ENCODE measurements around the gene F10.
"Not testable (repeated sequence)": the region's sequence is repeated elsewhere in the genome, so short reads cannot be mapped to it uniquely, and the experiment has no call there.

F10 gene

DNA sequence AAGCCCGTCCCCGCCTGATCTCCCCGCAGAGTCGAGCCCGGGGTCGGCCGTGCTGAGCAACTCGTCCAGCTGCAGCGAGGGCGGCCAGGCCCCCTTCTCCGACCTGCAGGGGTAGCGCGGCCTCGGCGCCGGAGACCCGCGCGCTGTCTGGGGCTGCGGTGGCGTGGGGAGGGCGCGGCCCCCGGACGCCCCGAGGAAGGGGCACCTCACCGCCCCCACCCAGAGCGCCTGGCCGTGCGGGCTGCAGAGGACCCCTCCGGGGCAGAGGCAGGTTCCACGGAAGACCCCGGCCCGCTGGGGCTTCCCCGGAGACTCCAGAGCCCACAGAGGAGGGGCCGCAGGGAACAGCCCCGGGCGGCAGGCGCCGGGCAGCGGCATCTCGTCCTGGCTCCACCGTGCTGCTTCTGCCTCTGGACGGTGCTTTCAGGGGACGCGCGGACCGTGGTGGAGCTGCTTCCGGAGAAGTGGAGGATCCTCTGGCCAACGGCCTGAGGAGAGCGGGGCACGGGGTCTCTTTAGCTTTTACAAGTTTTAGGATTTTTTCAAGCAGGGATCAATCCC, 25.8 kb upstream of the F10 start:
- Histone ChIP-seq H3K27ac (no peak overlapping the region), H3K4me3 (no peak overlapping the region)

DNA sequence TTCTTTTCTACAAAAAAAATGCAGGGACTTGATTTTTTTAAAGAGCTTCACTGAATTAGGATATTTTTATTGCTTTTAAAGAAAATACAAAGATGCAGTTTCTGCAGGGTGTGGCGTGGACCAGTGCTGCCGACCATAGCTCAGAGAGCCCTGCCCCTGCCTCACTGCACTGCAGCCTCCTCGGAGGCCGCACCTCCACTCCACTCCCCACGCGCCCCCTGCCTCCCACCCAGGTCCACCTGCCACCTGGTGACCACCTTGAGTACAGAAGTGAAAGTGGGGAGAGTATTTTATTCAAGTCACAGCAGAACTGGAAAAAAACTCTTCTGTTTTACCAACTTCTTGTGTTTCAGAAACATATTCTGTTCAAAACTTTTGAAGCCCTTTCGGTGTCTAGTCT, 24.9 kb upstream of the F10 start:
- H3K27ac ChIP-seq: no peak overlapping the region

DNA sequence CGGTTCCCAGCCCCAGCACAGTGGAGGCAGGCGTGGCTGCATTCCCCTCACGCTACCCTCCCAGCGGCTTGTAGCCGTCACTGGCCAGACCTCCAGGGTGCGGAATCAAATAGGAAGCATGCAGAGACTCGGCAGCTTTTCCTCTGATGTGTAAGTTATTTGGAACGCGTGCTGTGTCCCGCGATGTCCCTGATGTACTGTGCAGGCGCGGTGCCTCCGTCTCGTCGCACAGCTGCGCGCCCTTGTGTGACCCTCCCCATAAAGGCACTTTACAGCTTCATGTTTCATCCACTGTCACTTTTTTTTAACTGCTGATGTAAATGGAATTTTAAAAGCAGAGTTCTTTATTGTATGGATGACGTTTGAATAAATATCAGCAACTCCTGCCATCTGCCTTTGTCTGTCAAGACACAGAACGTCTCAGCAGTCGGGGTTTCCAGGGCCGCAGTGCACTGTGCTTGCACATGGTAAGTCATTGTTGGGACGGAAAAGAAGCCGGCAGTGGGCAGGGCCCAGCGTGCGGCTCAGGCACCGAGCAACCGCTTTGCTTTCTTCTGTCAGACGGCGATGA, 24.4 kb upstream of the F10 start:
- Histone ChIP-seq H3K4me3 (no peak overlapping the region), H3K27ac (peak overlapping the region in 1 of 21 experiments; percentile 44)

More for the DNA sequence above, 24.9 kb upstream of the F10 start:
- H3K4me3 ChIP-seq: no peak overlapping the region

DNA sequence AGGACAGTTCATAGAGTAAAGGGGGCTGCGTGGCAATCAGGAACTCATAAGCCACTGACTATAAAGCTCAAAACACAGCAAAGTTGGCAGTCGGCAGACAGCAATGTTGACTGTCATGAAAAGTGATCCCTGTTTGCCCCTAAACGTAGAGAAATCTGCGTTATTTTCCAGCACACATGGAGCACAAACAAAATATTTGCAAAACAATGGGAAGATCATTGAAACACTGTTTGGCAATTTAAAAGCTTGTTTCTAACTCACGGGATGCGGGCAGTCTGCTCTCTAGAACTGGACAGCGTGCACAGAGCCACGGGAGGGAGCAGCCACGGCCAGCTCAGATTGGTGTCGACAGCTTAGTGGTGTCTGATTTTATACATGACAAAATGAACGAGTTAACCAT, 23.5 kb upstream of the F10 start:
- H3K27ac ChIP-seq: no peak overlapping the region
- no peak overlapping the region for H3K4me3 ChIP-seq

DNA sequence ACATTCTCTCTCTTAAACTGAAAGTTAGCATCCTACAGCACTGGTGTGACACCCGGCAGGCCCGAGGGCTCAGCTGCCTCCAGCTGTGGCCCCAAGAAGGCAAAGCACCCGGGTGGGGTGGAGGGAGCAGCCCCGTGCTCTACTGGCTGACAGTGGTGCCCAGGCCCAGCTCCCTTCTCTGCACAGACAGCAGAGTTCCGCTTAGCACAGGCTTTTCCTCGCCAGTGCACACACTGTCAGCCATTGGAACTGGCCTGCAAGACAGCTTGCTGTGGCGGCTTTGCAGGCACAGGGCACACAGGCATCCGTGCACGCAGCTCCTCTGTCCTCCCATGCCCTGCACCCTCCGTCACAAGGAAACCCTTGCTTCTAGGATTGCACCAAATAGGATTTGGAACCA, 20.3 kb upstream of the F10 start:
- not testable (repeated sequence) for H3K27ac ChIP-seq, H3K4me3 ChIP-seq

DNA sequence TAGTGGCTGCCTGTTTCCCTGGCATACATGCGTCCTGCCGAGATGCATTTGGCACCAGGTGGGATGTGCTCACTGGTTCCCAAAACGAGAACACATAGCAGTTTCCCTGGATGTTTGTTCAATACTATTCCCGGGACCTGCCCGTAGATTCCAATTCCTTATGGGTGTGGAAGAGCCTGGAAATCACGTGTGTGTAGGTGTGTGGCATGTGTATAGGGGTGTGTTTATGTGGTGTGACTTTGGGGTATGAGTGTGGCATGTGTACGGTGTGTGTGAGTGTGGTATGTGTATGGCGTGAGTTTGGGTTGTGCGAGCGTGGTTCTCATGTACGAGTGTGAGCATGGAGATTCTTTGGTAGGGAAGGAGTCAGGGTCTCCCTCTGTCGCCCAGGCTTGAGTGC, 19.9 kb upstream of the F10 start:
- H3K27ac ChIP-seq: no peak overlapping the region

DNA sequence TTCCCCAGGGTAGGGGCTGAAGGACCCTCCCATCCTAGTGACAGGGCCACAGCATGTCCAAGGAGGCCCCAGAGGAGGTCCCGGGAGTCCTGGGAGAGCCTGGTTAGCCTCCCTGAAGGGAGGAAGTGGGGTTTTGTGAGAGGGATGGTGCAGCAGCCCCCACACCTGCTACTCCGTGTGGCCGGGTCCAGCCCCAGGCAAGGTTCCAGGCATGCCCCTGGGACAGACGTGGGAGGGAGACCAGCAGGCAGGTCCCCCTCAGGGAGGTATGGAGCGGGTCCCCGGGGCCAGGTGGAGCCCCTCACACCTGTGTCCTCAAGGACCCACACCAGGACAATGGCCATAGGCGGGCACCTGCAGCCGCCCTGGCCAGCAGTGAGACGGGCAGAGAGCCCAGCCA, 19.0 kb upstream of the F10 start:
- no peak overlapping the region for H3K4me3 ChIP-seq
- no peak overlapping the region for H3K27ac ChIP-seq

More for the DNA sequence above, 19.9 kb upstream of the F10 start:
- H3K4me3 ChIP-seq: no peak overlapping the region

DNA sequence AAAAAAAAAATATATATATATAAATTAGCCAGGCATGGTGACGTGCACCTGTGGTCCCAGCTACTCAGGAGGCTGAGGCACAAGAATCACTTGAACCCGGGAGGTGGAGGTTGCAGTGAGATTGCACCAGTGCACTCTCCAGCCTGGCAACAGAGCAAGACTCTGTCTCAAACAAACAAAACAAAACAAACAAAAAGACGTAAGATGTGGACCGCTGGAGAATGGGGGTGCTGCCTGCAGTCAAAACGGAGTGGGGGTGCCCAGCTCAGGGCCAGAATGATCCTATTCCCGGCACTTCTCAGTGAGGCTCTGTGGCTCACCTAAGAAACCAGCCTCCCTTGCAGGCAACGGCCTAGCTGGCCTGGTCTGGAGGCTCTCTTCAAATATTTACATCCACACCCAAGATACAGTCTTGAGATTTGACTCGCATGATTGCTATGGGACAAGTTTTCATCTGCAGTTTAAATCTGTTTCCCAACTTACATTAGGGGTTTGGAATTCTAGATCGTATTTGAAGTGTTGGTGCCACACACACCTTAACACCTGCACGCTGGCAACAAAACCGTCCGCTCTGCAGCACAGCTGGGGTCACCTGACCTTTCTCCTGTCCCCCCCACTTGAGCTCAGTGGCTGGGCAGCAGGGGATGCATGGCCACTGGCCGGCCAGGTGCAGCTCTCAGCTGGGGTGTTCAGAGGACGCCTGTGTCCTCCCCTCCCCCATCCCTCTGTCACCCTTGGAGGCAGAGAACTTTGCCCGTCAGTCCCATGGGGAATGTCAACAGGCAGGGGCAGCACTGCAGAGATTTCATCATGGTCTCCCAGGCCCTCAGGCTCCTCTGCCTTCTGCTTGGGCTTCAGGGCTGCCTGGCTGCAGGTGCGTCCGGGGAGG, 17.3 kb upstream of the F10 start, which contains the start of gene F7:
F7 (plus strand) TSS at position 760 of the 889 bp plus-strand sequence; CDS start at position 811, 51 bp downstream.
- H3K27ac ChIP-seq: no peak within 1 kb of the TSS

DNA sequence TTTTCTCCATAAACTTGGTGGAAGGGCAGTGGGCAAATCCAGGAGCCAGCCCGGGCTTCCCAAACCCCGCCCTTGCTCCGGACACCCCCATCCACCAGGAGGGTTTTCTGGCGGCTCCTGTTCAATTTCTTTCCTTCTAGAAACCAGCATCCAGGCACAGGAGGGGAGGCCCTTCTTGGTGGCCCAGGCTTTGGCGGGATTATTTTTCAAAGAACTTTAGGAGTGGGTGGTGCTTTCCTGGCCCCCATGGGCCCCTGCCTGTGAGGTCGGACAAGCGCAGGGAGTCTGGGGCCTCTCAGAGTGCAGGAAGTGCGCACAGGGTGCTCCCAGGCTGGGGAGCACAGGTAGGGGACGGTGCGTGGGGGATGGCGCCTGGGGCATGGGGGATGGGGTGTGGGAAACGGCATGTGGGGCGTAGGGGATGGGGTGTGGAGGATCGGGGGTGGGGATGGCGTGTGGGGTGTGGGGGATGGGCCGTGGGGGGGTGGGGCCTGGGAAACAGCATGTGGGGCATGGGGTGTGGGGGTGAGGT, 16.6 kb upstream of the F10 start:
- Histone ChIP-seq H3K27ac (no peak overlapping the region), H3K4me3 (no peak overlapping the region)

More for the DNA sequence above, 17.3 kb upstream of the F10 start, which contains the start of gene F7:
- no peak within 1 kb of the TSS for H3K4me3 ChIP-seq

DNA sequence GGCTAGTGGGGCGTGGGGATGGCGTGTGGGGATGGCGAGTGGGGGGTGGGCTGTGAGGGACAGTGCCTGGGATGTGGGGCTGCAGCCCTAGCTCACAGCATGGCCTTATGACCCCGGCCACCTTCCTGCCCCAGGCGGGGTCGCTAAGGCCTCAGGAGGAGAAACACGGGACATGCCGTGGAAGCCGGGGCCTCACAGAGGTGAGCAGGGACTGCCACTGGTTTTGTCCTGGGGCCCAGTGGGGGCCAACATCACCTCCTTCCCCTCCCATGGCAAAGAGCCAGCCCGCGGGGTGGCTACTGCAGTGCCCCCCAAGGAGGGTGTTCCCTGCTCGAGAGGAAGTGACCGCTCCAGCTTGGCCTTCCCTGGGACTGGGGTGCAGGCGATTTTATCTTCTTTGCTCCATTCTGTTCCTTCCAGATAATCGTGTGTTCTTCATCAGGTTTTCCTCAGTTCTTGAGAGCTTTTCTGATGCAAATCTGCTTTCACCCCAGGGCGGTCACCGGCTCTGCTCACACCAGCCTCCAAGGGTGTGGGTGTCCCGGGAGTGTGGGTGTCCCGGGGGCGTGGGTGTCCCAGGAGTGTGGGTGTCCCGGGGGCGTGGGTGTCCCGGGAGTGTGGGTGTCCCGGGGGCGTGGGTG, 15.8 kb upstream of the F10 start:
- Histone ChIP-seq H3K27ac (no peak overlapping the region), H3K4me3 (no peak overlapping the region)

DNA sequence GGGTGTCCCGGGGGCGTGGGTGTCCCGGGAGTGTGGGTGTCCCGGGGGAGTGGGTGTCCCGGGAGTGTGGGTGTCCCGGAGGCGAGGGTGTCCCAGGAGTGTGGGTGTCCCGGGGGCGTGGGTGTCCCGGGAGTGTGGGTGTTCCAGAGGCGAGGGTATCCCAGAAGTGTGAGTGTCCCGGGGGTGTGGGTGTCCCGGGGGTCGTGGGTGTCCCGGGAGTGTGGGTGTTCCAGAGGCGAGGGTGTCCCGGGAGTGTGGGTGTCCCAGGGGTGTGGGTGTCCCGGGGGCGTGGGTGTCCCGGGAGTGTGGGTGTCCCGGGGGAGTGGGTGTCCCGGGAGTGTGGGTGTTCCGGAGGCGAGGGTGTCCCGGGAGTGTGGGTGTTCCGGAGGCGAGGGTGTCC, 14.1 kb upstream of the F10 start:
- H3K27ac ChIP-seq, H3K4me3 ChIP-seq: not testable (repeated sequence)

DNA sequence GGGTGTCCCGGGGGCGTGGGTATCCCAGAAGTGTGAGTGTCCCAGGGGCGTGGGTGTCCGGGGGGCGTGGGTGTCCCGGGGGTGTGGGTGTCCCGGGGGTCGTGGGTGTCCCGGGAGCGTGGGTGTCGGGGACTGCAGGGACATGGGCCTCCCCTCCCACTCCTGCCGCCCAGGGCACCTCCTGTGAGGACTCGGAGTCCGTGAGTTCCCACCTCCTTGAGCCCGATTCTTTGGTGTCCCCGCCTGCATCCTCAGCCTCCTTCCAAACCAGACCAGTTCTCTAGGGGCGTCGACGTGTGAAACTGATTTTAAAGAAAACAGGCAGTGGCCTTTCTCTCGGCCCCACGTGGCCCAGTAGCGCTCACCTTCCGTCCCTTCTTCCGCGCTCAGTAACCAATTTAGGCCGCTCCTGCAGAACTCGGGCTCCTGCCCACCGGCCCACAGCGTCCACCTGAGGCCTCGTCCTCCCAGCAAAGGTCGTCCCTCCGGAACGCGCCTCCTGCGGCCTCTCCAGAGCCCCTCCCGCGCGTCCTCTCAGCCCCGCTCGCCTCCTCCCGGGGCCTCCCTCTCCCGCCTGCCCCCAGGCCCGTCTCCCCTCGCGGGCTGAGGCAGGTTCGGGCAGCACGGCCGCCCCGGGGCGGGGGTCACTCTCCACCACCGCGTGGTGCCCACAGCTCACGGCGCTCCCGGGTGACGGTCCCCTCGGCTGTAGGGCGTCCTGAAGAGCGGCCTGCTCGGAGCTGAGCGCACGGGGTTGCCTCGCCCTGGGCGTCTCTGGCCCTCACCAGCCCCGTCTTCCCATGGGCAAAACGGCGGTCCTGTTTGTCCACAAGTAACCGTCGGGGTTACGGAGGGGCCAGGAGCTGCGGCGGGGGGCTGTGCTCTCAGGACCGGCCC, 13.2 kb upstream of the F10 start:
- peak overlapping the region in 4 of 7 experiments; percentile 23 to 44 (median 42) for H3K4me3 ChIP-seq
- no peak overlapping the region for H3K27ac ChIP-seq

DNA sequence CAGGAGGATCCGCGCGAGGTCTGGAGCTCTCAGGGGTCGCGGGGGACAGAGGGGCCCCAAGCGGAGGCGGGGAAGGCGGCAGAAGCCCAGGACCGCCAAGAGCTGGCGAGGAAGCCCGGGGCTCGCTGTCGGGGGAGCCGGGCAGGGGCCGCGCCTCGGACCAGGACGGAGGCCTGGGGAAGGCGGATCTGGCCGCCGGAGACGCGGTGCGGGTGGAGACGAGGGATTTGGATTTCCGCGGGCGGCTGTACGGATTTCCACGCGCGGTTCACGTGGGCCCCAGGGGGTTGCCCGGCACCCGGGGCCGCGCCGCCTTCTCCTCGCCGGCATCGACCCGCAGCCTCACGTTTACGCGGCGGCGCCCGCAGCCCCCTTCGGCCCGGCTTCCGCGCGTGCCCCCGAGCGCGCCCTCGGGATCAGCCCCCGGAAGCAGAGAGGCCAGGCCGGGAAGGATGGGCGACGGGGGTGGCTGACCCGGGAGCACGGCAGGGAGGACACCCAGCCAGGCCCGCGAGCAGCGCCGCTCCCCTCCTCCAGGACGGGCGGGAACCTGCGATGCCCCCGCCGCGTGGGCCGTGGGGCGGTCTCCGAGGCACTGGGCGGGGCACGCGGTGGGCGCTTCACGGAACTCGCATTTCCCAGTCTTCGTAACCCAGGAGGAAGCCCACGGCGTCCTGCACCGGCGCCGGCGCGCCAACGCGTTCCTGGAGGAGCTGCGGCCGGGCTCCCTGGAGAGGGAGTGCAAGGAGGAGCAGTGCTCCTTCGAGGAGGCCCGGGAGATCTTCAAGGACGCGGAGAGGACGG, 12.3 kb upstream of the F10 start:
- peak overlapping the region in 2 of 21 experiments; percentile 10 to 47 for H3K27ac ChIP-seq
- peak overlapping the region; percentile 15 to 44 (median 32) for H3K4me3 ChIP-seq

DNA sequence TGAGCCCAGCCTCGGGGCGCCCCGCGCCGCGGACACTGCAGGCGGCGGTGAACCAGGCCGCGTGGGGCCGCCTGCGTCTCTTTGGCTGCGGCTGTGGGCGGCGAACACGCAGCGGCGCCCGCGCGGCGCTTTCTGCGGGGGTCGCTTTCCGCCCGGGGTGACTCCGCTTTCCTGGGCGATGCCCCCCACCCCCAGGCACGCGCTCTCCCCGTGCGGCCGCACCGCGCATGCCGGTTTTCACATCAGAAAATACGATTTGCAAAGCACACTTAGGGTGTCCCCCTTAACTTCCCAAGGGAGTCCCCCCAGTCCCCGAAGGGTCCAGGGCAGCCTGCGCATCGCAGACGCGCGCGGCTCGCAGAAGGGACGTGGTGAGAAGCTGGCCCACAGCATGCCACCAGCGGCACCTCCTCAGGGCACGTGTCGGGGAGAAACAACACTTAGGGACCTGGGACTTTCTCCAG, 11.7 kb upstream of the F10 start:
- peak overlapping the region; percentile 15 to 44 (median 32) for H3K4me3 ChIP-seq
- H3K27ac ChIP-seq: peak overlapping the region in 2 of 21 experiments; percentile 10 to 47

DNA sequence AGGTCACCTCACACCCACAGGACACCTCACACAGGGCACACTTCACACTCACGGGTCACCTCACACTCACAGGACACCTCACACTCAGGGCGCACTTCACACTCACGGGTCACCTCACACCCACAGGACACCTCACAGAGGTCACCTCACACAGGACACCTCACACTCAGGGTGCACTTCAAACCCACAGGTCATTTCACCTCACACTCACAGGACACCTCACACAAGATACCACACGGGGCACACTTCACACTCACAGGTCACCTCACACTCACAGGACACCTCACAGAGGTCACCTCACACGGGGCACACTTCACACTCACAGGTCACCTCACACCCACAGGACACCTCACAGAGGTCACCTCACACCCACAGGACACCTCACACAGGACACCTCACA, 10.8 kb upstream of the F10 start:
- H3K4me3 ChIP-seq, H3K27ac ChIP-seq: not testable (repeated sequence)

DNA sequence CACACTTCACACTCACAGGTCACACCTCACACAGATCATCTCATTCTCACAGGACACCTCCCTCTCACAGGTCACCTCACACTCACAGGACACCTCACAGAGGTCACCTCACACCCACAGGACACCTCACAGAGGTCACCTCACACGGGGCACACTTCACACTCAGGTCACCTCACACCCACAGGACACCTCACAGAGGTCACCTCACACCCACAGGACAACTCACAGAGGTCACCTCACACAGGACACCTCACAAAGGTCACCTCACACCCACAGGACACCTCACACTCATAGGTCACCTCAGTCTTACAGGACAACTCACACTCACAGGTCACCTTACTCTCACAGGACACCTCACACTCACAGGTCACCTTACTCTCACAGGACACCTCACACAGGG, 10.1 kb upstream of the F10 start:
- H3K4me3 ChIP-seq, H3K27ac ChIP-seq: not testable (repeated sequence)

DNA sequence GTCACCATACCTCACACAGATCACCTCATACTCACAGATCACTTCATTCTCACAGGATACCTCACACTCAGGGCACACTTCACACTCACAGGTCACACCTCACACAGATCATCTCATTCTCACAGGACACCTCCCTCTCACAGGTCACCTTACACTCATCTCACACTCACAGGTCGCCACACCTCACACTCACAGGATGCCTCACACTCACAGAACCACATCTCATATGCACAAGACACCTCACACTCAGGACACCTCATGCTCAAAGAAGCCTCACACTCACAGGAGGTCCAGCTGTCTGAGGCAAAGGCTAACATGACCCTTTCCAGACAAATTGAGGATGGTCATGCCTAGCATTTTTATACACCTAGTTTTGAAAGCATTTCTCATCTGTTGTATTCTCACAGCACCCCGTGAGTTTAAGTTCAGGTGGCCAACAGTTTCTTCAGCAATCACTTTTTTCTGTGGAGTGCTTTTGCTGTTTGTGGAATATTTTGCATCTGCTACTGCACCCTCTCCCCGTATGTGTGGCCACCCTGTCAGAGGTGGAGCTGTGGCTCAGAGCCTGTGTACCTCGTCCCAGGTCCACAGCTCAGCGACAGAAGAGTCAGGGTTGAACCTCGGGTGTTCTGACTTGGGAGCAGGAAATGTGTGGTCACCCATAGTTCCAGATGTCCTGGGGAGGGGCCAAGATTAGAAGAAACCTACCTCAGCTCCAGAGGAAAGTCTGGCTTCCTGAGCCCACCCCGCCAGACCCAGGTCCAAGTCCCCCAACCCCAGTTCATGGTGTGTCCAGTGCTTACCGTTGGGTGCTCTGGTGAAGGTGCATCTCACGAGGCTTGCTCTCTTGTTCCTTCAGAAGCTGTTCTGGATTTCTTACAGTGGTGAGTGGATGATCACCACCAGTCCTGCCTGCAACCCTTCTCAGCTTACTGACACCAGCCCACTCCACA, 9.4 kb upstream of the F10 start:
- no peak overlapping the region for H3K4me3 ChIP-seq
- H3K27ac ChIP-seq: no peak overlapping the region
